Esophagus squamous epithelium (tissue), 4 donors: ENCODE results near the gene MT1F.

Experiments
- CTCF ChIP-seq, 6 experiments: fragments of 450-650 bp in 4 of 6; fragments of 200-600 bp in 2 of 6; sonication (generic) in 2 of 6; IDR thresholded peaks; one replicate each; pipeline ENCODE4 v1.5.1; 2016 to 2019; ENCODE audit warnings: antibody characterized with exemption in 6 of 6, mild to moderate bottlenecking in 4 of 6, moderate library complexity in 4 of 6
- POLR2A ChIP-seq, 4 donors: fragments of 450-650 bp; IDR thresholded peaks; one replicate each; pipeline ENCODE4 v1.6.1; 2017; ENCODE audit warnings: antibody characterized with exemption in 4 of 4, mild to moderate bottlenecking in 4 of 4, moderate library complexity in 3 of 4

DNA sequence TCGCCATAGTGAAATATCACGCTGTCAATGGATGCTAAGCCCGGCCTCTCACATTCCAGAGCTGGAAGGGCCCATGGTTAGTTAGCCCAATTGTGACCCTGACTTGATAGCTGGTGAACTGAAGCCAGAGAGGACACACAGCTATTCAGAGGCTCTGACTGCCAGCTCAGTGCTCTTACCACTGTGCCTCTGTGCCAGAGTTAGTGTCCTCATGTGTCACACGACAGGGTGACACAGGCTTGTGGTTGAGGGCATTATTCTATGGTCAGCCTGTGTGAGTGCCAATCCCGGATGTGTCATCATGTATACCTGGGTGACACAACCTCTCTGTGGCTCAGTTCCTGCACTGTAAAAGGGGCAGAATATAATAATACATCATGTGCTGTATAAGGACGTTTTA, 22.1 kb downstream of the MT1F start:
- TF ChIP-seq CTCF (IDR thresholded peaks at IDR 0.05) (no peak), POLR2A (IDR thresholded peaks at IDR 0.05) (no peak)
